GM20000 (cell line): ENCODE results near the gene SORBS1.

Experiments
- DNase-seq: peaks from one replicate; pipeline ENCODE4 v3.0.0; 2012; ENCODE audit warnings: low spot score
- TF ChIP-seq, protein P1 (sequence below): IDR thresholded peaks from 2 replicates; pipeline ENCODE4 v1.5.1; 2012; ENCODE audit warnings: mild to moderate bottlenecking, control low read depth; ENCODE audit errors: extremely low read depth, missing control alignments

SORBS1 gene

DNA sequence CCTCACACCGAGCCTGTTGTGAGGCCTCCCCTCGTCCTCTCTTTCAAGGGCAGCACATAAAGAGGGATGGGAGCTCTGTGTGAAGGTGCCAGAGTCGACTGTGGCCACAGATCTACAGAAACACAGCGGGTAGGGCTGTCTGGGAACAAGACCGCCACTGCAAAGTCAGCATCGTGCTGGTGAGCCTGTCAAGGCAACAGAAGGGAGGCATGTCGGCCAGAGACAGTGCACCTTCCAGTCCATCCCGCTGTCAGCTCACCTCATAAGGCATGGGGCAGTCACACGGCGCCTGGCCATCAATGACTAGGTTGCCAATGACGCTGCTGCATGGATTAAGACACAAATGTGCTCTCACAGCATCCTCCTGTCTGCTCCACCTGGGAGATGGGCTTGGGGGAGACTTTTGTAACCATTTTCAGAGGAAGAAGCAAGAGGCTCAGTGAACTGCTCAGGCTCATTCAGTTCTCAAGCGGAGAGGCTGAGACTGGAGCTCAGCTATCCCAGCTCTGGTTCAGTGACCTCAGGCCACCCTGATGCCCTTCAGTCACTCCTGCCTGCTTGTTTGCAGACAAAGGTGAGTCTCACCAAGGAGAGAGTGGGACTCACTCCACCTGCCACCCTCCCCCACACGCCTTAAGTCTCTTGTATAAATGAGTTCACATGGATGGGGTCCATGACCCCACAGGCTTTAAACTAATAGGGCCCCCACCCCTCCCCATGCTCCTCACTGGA is 125.5 kb downstream of the SORBS1 start:
- TF ChIP-seq, protein P1, sequence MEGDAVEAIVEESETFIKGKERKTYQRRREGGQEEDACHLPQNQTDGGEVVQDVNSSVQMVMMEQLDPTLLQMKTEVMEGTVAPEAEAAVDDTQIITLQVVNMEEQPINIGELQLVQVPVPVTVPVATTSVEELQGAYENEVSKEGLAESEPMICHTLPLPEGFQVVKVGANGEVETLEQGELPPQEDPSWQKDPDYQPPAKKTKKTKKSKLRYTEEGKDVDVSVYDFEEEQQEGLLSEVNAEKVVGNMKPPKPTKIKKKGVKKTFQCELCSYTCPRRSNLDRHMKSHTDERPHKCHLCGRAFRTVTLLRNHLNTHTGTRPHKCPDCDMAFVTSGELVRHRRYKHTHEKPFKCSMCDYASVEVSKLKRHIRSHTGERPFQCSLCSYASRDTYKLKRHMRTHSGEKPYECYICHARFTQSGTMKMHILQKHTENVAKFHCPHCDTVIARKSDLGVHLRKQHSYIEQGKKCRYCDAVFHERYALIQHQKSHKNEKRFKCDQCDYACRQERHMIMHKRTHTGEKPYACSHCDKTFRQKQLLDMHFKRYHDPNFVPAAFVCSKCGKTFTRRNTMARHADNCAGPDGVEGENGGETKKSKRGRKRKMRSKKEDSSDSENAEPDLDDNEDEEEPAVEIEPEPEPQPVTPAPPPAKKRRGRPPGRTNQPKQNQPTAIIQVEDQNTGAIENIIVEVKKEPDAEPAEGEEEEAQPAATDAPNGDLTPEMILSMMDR, result no peak
- no peak for DNase-seq

DNA sequence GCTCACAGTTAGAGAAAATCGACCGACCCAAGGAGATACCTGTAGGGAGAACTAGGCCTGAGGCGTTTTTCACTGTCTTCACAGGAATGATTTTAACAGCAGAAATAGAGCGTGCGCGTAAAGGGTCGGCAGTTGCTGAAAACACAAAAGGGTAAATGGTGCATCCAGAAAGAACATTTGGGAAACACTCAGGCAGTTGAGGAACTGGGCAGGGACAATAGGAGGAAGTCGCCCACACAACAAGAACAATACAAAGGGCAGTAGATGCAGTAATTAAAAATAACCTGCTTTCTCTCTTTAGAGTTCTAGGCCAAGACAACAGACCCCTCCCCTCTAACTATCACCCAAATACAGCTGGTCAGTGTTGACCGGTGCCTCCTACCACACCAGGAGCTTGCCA is 126.6 kb downstream of the SORBS1 start:
- no peak for DNase-seq
- TF ChIP-seq, protein P1, result no peak

- TF ChIP-seq, protein P1, result no peak
- peak; percentile 26 for DNase-seq
These were observed 129.2 kb downstream of the SORBS1 start for GRCh38 chr10:95431900-95432342.

DNA sequence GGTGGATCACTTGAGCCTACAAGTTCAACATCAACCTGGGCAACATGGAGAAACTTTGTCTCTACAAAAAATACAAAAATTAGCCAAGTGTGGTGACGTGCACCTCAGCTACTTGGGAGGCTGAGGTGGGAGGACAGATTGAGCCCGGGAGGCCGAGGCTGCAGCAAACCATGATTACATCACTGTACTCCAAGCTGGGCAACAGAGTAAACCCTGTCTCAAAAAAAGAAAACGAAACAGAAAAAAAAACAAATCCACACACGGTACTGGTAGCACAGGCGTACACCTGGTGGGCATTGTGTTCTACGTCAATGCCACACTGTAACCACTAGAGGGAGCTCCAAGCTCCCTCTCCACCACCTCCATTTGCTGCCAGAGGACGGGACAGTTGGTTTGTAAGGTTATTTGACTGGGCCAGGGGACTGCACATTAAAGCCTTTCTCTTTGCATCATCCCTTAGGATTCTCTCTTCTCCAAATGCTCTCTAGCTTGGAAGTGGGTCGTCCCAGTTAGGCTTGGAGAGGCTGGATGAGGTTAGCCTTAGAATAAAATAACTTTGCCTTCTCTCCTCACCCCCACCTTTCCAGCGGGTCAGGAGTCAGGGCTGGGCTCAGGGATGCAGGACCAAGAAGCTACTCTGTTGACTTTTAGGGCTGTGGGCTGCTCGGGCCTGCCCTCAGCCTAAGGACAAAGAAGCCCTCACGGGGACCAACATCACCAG is 130.8 kb downstream of the SORBS1 start:
- TF ChIP-seq, protein P1, result peak; percentile 92
- peak; percentile 78 for DNase-seq

DNA sequence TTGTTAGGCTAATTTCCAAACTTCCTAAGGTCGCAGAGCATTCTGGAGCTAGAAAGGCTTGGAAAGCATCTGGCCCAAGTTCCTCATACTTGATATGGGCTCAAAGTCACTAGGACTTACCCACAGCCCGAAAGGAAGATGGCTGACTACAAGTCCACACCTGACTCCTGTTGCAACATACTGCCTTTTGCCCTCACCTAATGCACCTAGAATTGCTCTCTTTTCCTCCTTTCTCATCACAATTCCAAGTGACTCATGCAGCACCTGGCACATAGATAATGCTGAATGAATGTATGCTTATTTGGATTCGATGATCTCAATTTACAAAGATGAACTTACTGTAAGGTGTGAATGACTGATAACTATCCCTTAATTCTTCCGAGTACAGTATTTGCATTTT is 131.5 kb downstream of the SORBS1 start:
- no peak for DNase-seq
- TF ChIP-seq, protein P1, result no peak

GRCh38 chr10:95428701-95429100 is 132.5 kb downstream of the SORBS1 start:
- no peak for DNase-seq
- TF ChIP-seq, protein P1, result no peak

DNA sequence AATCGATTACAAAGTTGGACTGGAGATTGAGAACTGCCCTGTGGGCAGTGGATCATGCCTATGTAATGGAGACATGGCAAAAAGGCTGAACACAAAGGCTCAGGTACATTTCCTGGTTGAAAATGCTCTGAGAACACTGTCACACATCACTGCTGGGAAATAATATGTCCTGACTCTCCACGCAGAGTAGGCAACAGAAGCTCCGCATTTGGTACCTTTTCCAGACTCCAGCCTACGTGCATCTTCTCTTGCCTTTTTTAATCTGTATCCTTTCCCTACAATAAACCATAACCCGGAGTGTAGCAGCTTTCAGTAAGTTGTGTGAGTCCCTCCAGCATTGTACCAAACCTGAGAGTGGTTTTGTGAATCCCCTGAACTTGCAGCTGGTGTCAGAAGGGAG is 134.7 kb downstream of the SORBS1 start:
- TF ChIP-seq, protein P1, result no peak
- no peak for DNase-seq
